Hematopoietic multipotent progenitor cell treated with erythropoietin and hydrocortisone succinate and interleukin-3 and kit ligand, for 6 days (in vitro differentiated cells): ENCODE measurements around the gene STX10.

Source experiments
- DNase-seq: peaks from one replicate; pipeline ENCODE4 v3.0.0-alpha.2; 2015

The STX10 gene

GRCh38 chr19:13138916-13139198 is 11.3 kb downstream of the STX10 start:
- no peak for DNase-seq

- DNase-seq = no peak
Measured at GRCh38 chr19:13138171-13138915, 11.8 kb downstream of the STX10 start.

- no peak for DNase-seq
Measured at GRCh38 chr19:13137290-13137794, 12.8 kb downstream of the STX10 start.

GRCh38 chr19:13135068-13136062 is 14.8 kb downstream of the STX10 start:
- DNase-seq = no peak

GRCh38 chr19:13134626-13135025 is 15.5 kb downstream of the STX10 start:
- DNase-seq = no peak

- DNase-seq = no peak
Measured at GRCh38 chr19:13133241-13133870, 16.8 kb downstream of the STX10 start.

- peak; percentile 87 for DNase-seq
Measured at GRCh38 chr19:13132471-13133180, 17.5 kb downstream of the STX10 start.

GRCh38 chr19:13130886-13131490 is 19.2 kb downstream of the STX10 start:
- DNase-seq = no peak

- no peak for DNase-seq
Measured at GRCh38 chr19:13129384-13129783, 20.8 kb downstream of the STX10 start.

GRCh38 chr19:13128583-13128982 is 21.6 kb downstream of the STX10 start:
- DNase-seq = no peak

- peak; percentile 40 for DNase-seq
Measured at GRCh38 chr19:13127811-13128575, 22.2 kb downstream of the STX10 start.

- no peak for DNase-seq
Measured at GRCh38 chr19:13127051-13127450, 23.1 kb downstream of the STX10 start.

- DNase-seq = no peak
Measured at GRCh38 chr19:13122980-13123957, 26.9 kb downstream of the STX10 start.

GRCh38 chr19:13122275-13122878 is 27.8 kb downstream of the STX10 start:
- DNase-seq = no peak

GRCh38 chr19:13121551-13122274 is 28.5 kb downstream of the STX10 start:
- no peak for DNase-seq

GRCh38 chr19:13120817-13121216 is 29.4 kb downstream of the STX10 start:
- no peak for DNase-seq

- no peak for DNase-seq
Measured at GRCh38 chr19:13120031-13120430, 30.1 kb downstream of the STX10 start.

- no peak for DNase-seq
Measured at GRCh38 chr19:13119627-13120026, 30.5 kb downstream of the STX10 start.
